Mesendoderm (in vitro differentiated cells): ENCODE data around the gene SOX8.

ENCODE experiments used
- DNase-seq: peaks from one replicate; pipeline ENCODE4 v3.0.0; 2013
- H2AK5ac ChIP-seq: 2 replicates; pipeline ENCODE4 v1.6.1; 2013; ENCODE audit warnings: low read length, inconsistent platforms
- H2BK120ac ChIP-seq: 2 replicates; pipeline ENCODE4 v1.6.1; 2013; ENCODE audit warnings: low read depth, mild to moderate bottlenecking, low read length, moderate library complexity, mixed read lengths
- H2BK15ac ChIP-seq: replicated peaks from 2 replicates; pipeline ENCODE4 v1.6.1; 2013; ENCODE audit warnings: low read depth, mild to moderate bottlenecking, moderate library complexity
- H2BK5ac ChIP-seq: 2 replicates; pipeline ENCODE4 v1.6.1; 2013; ENCODE audit warnings: low read length, inconsistent platforms
- H3K18ac ChIP-seq: 2 replicates; pipeline ENCODE4 v1.6.1; 2013; ENCODE audit warnings: mild to moderate bottlenecking, low read length, mixed read lengths
- H3K23ac ChIP-seq: one replicate; pipeline ENCODE4 v1.6.1; 2013; ENCODE audit warnings: low read length
- H3K27ac ChIP-seq: 2 replicates; pipeline ENCODE4 v1.5.1; 2013; ENCODE audit warnings: low read depth, mild to moderate bottlenecking, inconsistent platforms, low read length, moderate library complexity
- H3K27me3 ChIP-seq: 2 replicates; pipeline ENCODE4 v1.6.1; 2013; ENCODE audit warnings: low read length, control low read depth, mild to moderate bottlenecking, inconsistent platforms; ENCODE audit not compliant: insufficient read depth, poor library complexity
- H3K36me3 ChIP-seq: 2 replicates; pipeline ENCODE4 v1.6.1; 2013; ENCODE audit warnings: low read length, inconsistent platforms; ENCODE audit not compliant: control insufficient read depth, insufficient read depth
- H3K4ac ChIP-seq: one replicate; pipeline ENCODE4 v1.6.1; 2013; ENCODE audit warnings: low read depth, mild to moderate bottlenecking, low read length, moderate library complexity
- H3K4me1 ChIP-seq: 2 replicates; pipeline ENCODE4 v1.6.1; 2013; ENCODE audit warnings: low read depth, low read length, inconsistent platforms; ENCODE audit not compliant: control insufficient read depth
- H3K4me2 ChIP-seq: 2 replicates; pipeline ENCODE4 v1.6.1; 2013; ENCODE audit warnings: low read length
- H3K4me3 ChIP-seq: 2 replicates; pipeline ENCODE4 v1.5.1; 2013; ENCODE audit warnings: mild to moderate bottlenecking, low read length
- H3K56ac ChIP-seq: one replicate; pipeline ENCODE4 v1.6.1; 2013; ENCODE audit warnings: low read length
- H3K79me1 ChIP-seq: 2 replicates; pipeline ENCODE4 v1.6.1; 2013; ENCODE audit warnings: low read length, inconsistent platforms
- H3K79me2 ChIP-seq: 2 replicates; pipeline ENCODE4 v1.6.1; 2013; ENCODE audit warnings: mild to moderate bottlenecking, low read length; ENCODE audit not compliant: control insufficient read depth, insufficient read depth
- H3K9ac ChIP-seq: 2 replicates; pipeline ENCODE4 v1.6.1; 2013; ENCODE audit warnings: low read length, inconsistent platforms
- H4K5ac ChIP-seq: one replicate; pipeline ENCODE4 v1.6.1; 2013; ENCODE audit warnings: low read length
- H4K8ac ChIP-seq: one replicate; pipeline ENCODE4 v1.6.1; 2013; ENCODE audit warnings: low read depth, mild to moderate bottlenecking, control low read depth, low read length, moderate library complexity
- WGBS: extraction: QIAGEN DNeasy Blood & Tissue Kit; methylation state at CpG from one replicate; pipeline ENCODE4 v1.1.7; 2013; ENCODE audit warnings: low lambda C conversion rate, missing lambda C conversion rate; ENCODE audit not compliant: insufficient coverage; ENCODE audit errors: extremely low coverage; 5-methylcytosine and 5-hydroxymethylcytosine counted together

The SOX8 gene

GRCh38 chr16:959232-960040 is 22.1 kb upstream of the SOX8 start:
- Histone ChIP-seq H3K36me3 (no peaks in the 10 kb centered on the region), H4K8ac (no peak overlapping the region), H3K4me3 (no peak overlapping the region), H3K27me3 (no peaks in the 10 kb centered on the region), H2BK15ac (no peak overlapping the region), H3K9ac (no peak overlapping the region), H3K4me2 (no peak overlapping the region), H4K5ac (no peak overlapping the region), H3K23ac (no peak overlapping the region), H3K18ac (no peak overlapping the region), H2BK120ac (no peak overlapping the region), H3K4ac (no peak overlapping the region), H3K79me2 (no peaks in the 10 kb centered on the region), H3K79me1 (no peaks in the 10 kb centered on the region), H3K27ac (no peak overlapping the region), H3K4me1 (no peaks in the 10 kb centered on the region), H3K56ac (no peak overlapping the region), H2AK5ac (no peak overlapping the region), H2BK5ac (no peak overlapping the region)
- no CpG with 5 or more reads among the region's 24 CpGs for WGBS
- DNase-seq = no peak

GRCh38 chr16:962366-962765 is 19.2 kb upstream of the SOX8 start:
- Histone ChIP-seq H3K56ac (no peak overlapping the region), H3K4ac (no peak overlapping the region), H3K27me3 (no peaks in the 10 kb centered on the region), H3K79me1 (no peaks in the 10 kb centered on the region), H4K8ac (no peak overlapping the region), H3K4me2 (no peak overlapping the region), H2BK15ac (no peak overlapping the region), H3K9ac (no peak overlapping the region), H3K79me2 (no peaks in the 10 kb centered on the region), H2BK120ac (no peak overlapping the region), H2AK5ac (no peak overlapping the region), H3K27ac (no peak overlapping the region), H3K23ac (no peak overlapping the region), H3K18ac (no peak overlapping the region), H3K4me1 (no peaks in the 10 kb centered on the region), H3K36me3 (no peaks in the 10 kb centered on the region), H2BK5ac (no peak overlapping the region), H3K4me3 (no peak overlapping the region), H4K5ac (no peak overlapping the region)
- WGBS = no CpG with 5 or more reads among the region's 22 CpGs
- no peak for DNase-seq

- Histone ChIP-seq H3K4me2 (no peak overlapping the region), H2BK5ac (no peak overlapping the region), H3K79me2 (no peaks in the 10 kb centered on the region), H3K9ac (no peak overlapping the region), H2BK15ac (no peak overlapping the region), H3K27me3 (no peaks in the 10 kb centered on the region), H3K4me3 (no peak overlapping the region), H3K27ac (no peak overlapping the region), H4K5ac (no peak overlapping the region), H3K56ac (no peak overlapping the region), H3K4ac (no peak overlapping the region), H2BK120ac (no peak overlapping the region), H2AK5ac (no peak overlapping the region), H3K18ac (no peak overlapping the region), H4K8ac (no peak overlapping the region), H3K23ac (no peak overlapping the region), H3K79me1 (no peaks in the 10 kb centered on the region), H3K36me3 (no peaks in the 10 kb centered on the region), H3K4me1 (no peaks in the 10 kb centered on the region)
- no peak for DNase-seq
- no CpG with 5 or more reads among the region's 23 CpGs for WGBS
These were observed 18.4 kb upstream of the SOX8 start for GRCh38 chr16:962901-963814.

GRCh38 chr16:963913-964312 is 17.7 kb upstream of the SOX8 start:
- Histone ChIP-seq H3K9ac (no peak overlapping the region), H2AK5ac (no peak overlapping the region), H3K4me2 (no peak overlapping the region), H3K56ac (no peak overlapping the region), H3K79me2 (no peaks in the 10 kb centered on the region), H3K4me3 (no peak overlapping the region), H2BK15ac (no peak overlapping the region), H3K18ac (no peak overlapping the region), H4K5ac (no peak overlapping the region), H3K23ac (no peak overlapping the region), H3K36me3 (no peaks in the 10 kb centered on the region), H4K8ac (no peak overlapping the region), H2BK120ac (no peak overlapping the region), H3K79me1 (no peaks in the 10 kb centered on the region), H3K4ac (no peak overlapping the region), H3K4me1 (no peaks in the 10 kb centered on the region), H3K27ac (no peak overlapping the region), H2BK5ac (no peak overlapping the region), H3K27me3 (no peaks in the 10 kb centered on the region)
- DNase-seq = no peak
- no CpG with 5 or more reads among the region's 17 CpGs for WGBS

GRCh38 chr16:964356-965035 is 17.1 kb upstream of the SOX8 start:
- Histone ChIP-seq H4K5ac (no peak overlapping the region), H4K8ac (no peak overlapping the region), H2BK120ac (no peak overlapping the region), H3K79me1 (peaks cover 3% of the 10 kb centered on the region), H3K27ac (no peak overlapping the region), H3K4me2 (no peak overlapping the region), H3K27me3 (no peaks in the 10 kb centered on the region), H3K4me1 (no peaks in the 10 kb centered on the region), H3K9ac (no peak overlapping the region), H3K79me2 (no peaks in the 10 kb centered on the region), H3K36me3 (no peaks in the 10 kb centered on the region), H2BK5ac (no peak overlapping the region), H3K23ac (no peak overlapping the region), H3K4me3 (no peak overlapping the region), H2BK15ac (no peak overlapping the region), H2AK5ac (no peak overlapping the region), H3K18ac (no peak overlapping the region), H3K56ac (no peak overlapping the region), H3K4ac (no peak overlapping the region)
- no peak for DNase-seq
- no CpG with 5 or more reads among the region's 27 CpGs for whole genome bisulfite sequencing
